ENCODE results near the gene AADACL3.
"Not testable (repeated sequence)": the region's sequence is repeated elsewhere in the genome, so short reads cannot be mapped to it uniquely, and the experiment has no call there.

AADACL3 gene, protein sequence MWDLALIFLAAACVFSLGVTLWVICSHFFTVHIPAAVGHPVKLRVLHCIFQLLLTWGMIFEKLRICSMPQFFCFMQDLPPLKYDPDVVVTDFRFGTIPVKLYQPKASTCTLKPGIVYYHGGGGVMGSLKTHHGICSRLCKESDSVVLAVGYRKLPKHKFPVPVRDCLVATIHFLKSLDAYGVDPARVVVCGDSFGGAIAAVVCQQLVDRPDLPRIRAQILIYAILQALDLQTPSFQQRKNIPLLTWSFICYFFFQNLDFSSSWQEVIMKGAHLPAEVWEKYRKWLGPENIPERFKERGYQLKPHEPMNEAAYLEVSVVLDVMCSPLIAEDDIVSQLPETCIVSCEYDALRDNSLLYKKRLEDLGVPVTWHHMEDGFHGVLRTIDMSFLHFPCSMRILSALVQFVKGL

DNA sequence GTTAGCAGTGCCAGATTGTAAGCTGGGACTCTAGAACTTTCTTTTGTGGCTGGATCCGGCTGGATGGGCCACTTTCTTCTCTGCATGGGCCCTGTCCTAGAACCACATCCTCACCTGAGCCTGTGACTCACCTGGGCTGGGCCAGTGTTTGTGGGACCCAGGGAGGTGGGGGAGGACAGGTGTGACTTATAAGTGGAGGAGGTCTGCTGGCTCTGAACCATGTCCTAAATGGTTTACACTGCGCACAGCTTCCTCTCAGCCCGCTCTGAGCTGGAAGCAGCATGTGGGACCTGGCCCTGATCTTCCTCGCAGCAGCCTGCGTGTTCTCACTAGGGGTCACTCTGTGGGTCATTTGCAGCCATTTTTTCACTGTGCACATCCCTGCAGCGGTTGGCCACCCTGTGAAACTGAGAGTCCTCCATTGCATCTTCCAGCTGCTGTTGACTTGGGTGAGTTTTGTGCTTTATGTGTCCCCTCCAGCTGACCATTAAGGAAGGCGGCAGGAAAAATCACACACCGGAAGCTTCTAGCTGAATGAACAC is at the start of gene AADACL3:
Gene AADACL3 (plus strand): TSS at position 215 of the 542 bp plus-strand sequence. CDS start 67 bp downstream, at position 282.
- DNase-seq (ENCODE audit: low spot score): no peak

DNA sequence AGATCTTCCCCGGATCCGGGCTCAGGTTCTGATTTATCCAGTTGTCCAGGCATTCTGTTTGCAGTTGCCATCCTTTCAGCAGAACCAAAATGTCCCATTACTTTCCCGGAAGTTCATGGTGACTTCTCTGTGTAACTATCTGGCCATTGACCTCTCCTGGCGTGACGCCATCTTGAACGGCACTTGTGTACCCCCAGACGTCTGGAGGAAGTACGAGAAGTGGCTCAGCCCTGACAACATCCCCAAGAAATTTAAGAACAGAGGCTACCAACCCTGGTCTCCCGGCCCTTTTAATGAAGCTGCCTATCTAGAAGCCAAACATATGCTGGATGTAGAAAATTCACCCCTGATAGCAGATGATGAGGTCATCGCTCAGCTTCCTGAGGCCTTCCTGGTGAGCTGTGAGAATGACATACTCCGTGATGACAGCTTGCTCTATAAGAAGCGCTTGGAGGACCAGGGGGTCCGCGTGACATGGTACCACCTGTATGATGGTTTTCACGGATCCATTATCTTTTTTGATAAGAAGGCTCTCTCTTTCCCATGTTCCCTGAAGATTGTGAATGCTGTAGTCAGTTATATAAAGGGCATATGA is 49.7 kb upstream of the AADACL3 start:
- DNase-seq (ENCODE audit: low spot score): no peak

DNA sequence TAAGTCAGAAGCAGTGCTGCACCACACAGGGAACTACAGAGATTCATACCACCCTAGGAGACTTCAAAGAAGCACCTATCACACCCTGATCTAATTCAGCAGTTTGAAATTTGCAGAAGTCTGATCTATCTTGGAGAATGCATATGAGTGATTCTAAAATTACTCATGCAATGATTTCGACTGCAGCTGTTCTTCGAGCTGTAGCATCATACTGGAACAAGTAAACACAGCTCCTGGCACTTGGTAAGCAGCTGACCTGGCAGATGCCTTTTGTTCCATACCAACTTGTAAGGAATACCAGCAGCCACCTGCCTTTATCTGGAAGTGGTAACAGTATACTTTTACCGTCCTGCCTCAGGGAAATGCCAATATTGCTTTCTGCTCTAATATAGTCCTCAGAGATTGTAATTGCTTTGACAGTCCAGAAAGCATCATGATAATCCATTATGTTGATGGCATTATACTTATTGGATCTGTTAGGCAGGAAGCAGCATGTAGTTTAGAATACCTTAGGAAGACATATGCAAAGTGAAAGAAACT is 46.3 kb upstream of the AADACL3 start:
- DNase-seq (ENCODE audit: low spot score): no peak

DNA sequence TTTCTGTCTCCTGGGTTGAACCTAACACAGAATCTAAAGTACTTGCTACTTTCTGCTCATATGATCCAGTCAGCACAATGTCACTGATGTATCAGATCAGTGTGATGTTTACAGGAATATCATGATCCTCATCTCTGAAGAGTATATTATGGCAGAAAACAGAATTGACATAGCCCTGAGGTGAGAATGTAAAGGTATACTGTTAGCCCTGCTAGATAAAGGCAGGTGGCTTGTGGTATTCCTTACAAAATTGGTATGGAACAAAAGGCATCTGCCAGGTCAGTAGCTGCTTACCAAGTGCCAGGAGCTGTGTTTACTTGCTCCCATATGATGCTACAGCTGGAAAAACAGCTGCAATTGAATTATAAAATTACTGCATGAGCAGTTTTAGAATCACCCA is 41.6 kb upstream of the AADACL3 start:
- DNase-seq (ENCODE audit: low spot score): no peak

DNA sequence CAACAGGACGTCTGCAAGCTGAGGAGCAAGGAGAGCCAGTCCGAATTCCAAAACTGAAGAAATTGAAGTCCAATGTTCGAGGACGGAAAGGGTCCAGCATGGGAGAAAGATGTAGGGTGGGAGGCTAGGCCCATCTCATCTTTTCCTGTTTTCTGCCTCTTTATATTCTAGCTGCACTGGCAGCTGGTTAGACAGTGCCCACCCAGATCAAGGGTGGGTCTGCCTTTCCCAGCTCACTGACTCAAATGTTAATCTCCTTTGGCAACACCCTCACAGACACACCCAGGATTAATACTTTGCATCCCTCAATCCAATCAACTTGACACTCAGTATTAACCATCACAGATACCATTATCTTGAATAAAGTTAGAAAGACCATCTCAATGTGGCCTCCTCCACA is 39.8 kb upstream of the AADACL3 start:
- DNase-seq (ENCODE audit: low spot score): not testable (repeated sequence)

DNA sequence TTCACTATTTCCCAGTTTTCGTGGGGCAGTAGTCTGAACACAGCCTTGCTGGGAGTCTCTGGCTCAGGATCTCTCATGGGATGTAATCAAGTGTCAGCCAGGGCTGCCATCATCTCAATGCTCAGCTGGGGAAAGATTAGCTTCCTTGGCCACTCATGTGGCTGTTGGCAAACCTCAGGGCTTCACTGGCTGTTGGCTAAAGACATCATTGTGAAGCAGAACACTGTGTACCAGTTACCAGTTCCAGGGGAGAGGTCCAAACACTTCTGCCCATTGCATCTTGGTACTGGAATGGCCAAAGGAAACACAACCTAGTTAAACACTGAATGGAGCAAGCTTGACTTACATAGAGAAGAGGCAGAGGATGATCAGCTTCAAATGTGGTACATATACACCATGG is 38.3 kb upstream of the AADACL3 start:
- no peak for DNase-seq (ENCODE audit: low spot score)

DNA sequence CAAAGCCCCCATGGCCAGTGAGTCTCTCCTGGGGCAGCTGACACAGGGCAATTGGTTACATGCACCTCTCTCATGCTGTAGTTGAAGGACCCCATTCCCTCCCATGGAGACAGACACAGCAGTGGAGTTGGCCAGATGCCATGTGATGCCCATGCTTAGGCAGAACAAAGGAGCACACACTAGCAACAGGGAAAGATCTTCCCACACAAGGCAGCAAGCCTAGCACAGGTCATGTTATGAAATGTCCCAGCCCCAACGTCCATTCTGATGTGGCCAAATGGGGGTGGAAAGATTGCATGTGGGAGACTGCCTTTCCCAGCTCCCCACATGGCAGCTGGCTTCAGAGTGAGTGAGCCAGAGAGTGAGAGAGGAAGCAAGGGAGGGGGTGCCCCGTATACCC is 37.6 kb upstream of the AADACL3 start:
- DNase-seq (ENCODE audit: low spot score): no peak

DNA sequence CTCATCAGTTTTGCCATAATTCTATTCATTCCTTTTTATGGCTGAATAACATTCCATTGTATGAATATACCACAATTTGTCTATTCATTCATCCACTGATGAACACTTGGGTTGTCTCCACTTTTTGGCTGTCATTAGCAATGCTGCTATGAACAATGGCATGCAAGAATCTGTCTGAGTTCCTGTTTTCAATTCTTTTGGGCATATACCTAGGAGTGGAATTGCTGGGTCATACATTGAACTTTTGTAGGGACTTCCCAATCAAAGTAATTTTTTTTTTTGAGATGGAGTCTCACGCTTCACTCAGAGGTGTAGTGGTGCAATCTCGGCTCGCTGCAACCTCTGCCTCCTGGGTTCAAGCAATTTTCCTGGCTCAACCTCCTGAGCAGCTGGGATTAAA is 37.1 kb upstream of the AADACL3 start:
- no peak for DNase-seq (ENCODE audit: low spot score)

DNA sequence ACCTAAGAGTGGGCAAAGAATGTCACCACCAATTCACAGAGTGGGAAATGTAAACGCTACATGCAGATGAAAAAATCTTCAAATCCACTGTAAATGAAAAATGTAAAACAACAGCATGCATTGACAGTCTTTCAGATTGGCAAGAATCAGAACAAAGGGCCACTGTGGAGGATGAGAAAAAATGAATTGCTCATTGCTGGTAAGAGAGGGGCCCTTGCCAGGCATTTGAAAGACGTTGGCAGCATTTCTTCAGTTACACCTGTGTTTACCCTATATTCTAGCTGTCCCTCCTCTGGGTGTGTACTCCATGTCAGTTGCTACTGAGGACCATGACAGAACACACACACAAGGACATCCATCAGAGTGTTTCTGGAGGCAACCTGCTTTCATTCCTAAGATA is 25.8 kb upstream of the AADACL3 start:
- no peak for DNase-seq (ENCODE audit: low spot score)

DNA sequence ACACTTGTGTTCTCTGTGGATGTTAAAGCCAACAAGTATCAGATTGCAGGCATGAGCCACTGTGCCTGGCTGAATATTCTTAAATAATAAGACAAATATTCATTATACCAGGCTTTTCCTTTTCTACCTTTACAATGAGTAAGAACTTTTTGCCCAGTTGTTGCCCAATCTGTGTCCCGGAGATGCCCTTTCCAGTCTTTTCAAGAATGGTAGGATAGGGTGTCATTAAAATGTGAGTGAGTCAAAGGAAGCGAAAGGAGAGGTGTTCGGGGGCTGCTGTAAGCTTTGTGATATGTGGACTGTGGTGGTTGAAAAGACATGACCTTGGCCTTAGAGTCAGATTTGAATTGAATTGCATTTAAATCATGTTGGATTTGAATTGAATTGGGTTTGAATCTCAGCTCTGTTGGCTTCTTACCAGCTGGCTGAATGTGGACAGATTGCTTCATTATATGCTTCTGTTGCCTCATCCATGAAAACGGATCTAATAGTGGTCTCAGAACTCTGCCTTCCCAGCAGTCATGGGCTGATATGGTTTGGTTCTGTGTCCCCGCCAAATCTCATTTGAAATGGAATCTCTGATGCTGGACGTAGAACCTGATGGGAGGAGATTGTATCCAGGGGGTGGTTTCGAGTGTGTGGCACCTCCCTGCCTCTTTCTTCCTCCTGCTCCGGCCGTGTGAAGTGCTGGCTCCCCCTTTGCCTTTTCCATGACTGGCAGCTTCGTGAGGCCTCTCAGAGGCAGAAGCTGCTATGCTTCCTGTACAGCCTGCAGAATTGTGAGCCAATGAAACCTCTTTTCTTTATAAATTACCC is 22.7 kb upstream of the AADACL3 start:
- no peak for DNase-seq (ENCODE audit: low spot score)

DNA sequence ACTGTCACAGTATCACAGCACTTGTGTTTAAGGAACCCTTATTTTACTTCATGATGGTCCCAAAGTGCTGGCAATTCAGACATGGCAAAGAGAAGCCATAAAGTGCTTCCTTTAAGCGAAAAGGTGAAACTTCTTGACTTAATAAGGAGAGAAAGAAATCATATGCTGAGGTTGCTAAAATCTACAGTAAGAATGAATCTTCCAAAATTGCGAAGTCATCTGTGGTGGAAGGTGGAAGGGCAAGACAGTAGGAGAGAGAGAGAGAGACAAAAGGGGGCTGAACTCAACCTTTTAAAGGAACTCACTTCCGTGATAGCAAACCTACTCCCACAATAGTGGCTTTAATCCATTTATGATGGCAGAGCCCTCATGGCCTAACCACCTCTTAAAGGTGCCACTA is 19.3 kb upstream of the AADACL3 start:
- no peak for DNase-seq (ENCODE audit: low spot score)

DNA sequence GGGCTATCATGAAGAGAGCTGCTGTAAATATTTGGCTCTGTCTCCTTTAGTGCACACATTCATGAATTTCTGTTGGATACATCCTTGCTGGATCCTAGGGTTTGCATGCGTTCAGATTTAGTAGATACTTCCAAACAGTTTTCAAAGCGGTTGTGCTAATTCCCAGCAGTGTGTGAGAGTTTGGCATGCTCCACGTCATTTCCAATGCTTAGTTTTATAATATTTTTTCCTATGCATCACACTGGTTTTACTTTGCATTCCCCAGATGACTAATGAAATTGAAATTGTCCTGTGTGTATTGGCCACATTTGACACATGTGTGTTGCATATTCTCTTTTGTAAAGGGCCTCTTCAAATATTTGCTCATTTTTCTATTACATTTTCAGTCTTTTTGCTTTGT is 18.5 kb upstream of the AADACL3 start:
- DNase-seq (ENCODE audit: low spot score): no peak

DNA sequence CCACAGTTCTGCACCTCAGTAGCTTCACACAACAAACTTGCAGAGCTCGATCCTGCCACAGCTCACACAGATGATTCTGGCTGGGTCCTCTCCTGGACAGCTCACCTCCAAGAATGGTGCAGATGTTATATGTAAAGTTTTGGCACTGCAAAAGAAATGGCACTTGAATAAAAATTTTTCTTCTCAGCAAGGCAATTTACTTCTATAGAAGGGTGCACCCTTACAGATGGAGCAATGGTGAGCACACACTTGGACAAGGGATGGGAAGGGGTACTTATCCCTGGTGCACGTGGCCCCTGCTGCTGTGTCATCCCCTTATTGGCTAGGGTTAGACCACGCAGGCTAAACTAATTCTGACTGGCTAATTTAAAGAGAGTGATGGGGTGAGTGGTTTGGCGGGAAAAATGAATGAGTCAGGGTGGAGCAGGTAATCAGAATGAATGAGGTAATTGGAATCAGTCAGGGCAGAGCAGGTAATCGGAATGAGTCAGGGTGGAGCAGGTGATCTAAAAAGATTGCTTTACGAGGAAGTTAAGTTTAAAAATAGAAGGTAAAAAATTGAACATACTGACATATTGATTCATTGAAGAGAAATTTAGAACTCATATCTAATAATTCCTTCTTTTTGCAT is 12.0 kb upstream of the AADACL3 start:
- no peak for DNase-seq (ENCODE audit: low spot score)

DNA sequence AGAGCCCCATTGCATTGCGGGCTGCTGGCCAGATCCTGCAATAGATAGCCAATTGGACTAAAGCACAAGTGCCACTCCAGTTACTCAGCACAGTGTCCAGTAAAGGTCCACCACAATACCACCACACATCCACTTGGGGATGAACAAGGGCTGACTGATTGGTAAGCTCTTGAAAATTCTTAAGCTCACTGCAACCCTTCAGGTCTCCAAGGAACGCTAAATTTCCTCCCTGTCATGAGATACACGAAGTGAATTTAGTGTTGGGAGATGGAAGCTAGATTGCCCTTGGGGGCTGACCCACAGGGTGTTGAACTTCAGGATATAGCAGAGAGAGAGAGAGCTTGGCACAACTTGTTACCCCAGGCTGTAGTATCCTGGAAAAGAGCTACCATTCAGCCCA is 9.8 kb upstream of the AADACL3 start:
- DNase-seq (ENCODE audit: low spot score): no peak

DNA sequence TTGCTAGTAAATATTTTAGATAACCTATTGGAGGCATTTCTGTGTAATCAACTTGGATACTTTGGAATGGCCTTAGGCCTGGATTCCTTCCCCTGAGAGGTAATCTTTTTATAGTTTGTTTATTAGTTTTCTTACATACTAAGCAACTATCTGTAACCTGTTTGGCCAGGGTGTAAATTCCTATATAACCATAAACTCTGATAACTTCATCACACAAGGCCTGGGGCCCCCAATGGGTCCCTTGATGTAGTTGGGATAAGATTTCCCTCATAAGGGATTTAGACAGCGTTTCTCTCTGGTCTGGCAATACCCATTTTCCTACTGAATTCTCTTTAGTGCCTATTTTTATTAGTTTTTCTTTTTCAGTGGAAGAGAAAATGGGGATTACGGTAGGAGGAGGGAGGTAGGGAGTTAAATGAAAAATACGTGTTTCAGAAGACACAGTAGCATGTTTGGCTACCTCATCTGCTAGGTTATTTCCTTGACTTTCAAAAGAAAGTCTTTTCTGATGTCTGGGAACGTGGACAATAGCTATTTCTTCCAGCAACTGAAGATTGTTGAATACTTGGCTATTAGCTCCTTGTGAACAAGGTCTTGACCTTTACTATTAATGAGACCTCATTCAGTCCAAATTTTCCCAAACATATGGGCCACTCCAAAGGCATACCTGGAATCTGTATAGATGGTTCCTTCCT is 7.4 kb upstream of the AADACL3 start:
- no peak for DNase-seq (ENCODE audit: low spot score)

DNA sequence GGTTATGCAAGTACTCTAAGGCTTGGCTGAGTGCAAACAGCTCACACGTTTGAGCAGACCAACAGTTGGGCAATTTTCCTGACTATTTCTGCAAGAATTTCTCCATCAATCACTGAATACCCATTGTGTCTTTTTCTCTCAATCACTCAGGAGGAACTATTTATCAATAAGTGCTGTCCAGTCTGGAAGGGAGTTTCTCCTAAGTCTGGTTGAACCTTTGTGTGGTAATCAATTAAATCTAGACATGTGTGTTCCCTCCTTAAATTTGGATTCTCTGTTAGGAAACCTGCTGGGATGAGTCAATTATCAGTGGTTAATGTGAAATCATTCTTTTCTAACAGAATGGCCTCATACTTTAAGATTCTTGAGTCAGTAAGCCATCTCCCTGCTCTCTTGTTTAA is 6.8 kb upstream of the AADACL3 start:
- DNase-seq (ENCODE audit: low spot score): no peak

DNA sequence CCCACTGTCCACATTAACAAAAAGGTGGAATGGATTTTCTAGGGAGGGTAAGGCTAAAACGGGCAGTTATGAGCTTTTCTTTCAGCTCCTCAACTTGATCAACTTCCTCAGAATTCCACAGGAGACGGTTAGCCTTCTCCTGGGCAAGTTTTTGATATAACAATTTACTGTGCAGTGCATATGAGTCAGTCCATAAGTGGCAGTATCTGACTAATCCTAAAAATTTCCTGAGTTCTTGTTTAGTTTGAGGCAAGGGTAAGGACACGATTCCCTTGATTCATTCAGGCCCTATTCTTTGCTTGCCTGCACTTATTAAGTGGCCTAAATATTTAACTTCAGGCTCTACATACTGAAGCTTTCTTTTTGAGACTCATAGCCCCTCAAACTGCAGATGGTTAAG is 6.2 kb upstream of the AADACL3 start:
- no peak for DNase-seq (ENCODE audit: low spot score)

DNA sequence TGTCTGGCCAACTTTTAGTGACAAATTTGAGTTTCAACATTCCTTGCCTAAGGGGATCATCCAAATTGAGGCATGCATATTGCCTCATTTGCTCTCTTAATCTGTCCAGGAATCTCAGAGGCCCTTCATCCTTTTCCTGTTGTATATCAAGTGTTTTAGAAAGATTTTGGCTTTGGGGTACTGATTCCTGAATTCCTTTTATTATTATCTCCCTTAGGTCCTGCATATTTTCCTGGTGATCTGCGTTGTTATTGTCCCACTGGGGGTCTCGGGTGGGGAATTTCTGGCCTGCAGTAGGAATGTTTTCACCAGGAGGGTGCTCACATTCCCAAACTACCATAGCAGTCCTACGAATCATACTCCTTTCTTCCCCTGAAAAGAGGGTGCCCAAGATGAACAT is 4.4 kb upstream of the AADACL3 start:
- DNase-seq (ENCODE audit: low spot score): no peak

DNA sequence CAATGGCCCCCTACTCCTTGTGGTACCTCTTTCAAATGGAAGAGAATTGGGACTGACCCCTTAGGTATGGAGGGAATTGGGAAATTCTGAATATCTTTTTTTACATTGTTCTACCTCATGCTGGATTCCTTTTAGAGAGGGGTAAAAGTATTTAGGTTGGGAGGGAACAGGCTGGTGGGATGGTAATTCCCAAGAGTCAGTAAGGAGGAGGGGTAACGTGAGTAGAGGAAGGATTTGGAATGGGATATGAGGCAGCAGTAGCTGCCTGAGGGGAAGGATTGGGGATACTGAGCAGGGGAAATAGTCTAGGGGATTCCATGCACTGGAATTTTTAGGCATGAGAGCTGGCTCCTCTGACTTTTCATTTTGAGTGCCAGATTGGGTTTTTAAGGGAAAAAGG is 3.8 kb upstream of the AADACL3 start:
- DNase-seq (ENCODE audit: low spot score): no peak

DNA sequence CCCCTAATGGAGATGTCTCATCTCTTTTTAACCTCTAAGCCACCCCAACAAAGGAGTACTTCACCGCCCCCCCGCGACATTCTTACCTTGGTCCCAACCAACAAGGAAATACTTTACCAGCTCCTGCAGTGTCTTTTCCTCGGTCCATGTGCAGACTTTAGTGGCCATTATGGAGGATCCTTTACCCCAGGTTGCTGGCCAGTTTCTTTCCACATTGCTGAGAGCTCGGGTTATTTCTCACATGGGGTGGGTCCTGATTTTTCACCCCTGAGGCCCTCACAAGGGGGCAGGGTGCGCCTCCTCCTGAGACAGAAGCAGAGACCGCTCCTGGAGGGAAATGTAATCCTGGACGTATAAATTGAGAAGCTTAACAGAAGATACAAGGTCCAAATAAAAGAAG is 3.0 kb upstream of the AADACL3 start:
- no peak for DNase-seq (ENCODE audit: low spot score)

DNA sequence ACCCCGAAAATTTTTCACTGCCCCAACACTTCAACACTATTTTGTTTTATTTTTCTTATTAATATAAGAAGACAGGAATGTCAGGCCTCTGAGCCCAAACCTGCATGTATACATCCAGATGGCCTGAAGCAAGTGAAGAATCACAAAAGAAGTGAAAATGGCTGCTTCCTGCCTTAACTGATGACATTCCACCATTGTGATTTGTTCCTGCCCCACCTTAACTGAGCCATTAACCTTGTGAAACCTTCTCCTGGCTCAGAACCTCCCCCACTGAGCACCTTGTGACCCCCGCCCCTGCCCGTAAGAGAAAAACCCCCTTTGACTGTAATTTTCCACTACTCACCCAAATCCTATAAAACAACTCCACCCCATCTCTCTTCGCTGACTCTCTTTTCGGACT is 2.3 kb upstream of the AADACL3 start:
- DNase-seq (ENCODE audit: low spot score): not testable (repeated sequence)
